ENCODE results near the gene INPP4B.
A peak's percentile ranks its signal among the peaks of the same experiment; 100 is the strongest.

The INPP4B gene

DNA sequence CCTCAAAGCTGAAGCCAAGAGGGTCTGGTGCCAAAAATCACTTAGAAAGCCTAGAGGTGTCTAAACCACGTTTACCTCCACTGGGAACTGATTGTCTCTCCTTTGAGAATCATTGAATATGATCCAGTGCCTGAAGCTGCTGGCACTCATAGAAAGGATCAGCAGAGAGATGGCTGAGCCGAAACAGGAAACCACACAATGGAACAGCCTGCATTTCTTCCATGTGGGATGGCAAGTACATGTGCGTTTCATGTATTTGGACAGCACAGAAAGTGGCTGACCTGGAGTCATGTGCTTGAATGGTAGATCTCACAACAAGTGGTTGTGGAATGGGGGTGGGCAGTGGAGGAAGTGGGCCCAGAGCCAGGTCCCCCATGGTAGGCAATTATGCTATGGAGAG lies 533.7 kb downstream of the INPP4B start:
- WGBS, 2 donors (ENCODE audit: extremely low coverage in 2 of 2, insufficient read length in 2 of 2, insufficient replicate concordance in 1 of 2), result no CpG with 5 or more reads among the region's 3 CpGs
- Histone ChIP-seq H3K4me1 (ENCODE audit: control insufficient read depth in 2 of 2, insufficient read depth in 1 of 2, low read depth in 1 of 2, low read length in 2 of 2) (no peaks in the 10 kb centered on the region), H4K8ac (ENCODE audit: low read depth, low read length) (no peak overlapping the region), H4K91ac (ENCODE audit: low read depth, low read length, poor library complexity) (no peak overlapping the region), H3K4ac (ENCODE audit: low read length) (no peak overlapping the region), H2AFZ (ENCODE audit: low read length) (no peak overlapping the region), H2BK5ac (ENCODE audit: low read length) (no peak overlapping the region), H3K4me3 (ENCODE audit: low read length in 2 of 2) (no peak overlapping the region), H3K36me3 (replicated peaks in 1 of 2; ENCODE audit: control insufficient read depth in 2 of 2, insufficient read depth in 2 of 2, low read length in 2 of 2) (peaks cover 0 to 2% of the 10 kb centered on the region in 2 donors), H2BK120ac (ENCODE audit: low read depth, low read length) (no peak overlapping the region), H3K79me1 (ENCODE audit: low read depth, low read length) (no peaks in the 10 kb centered on the region), H3K14ac (ENCODE audit: low read length) (no peak overlapping the region), H3K9ac (ENCODE audit: low read depth, low read length, poor library complexity) (no peak overlapping the region), H2AK5ac (ENCODE audit: low read depth, low read length) (no peak overlapping the region), H3K18ac (ENCODE audit: low read length) (no peak overlapping the region), H3K4me2 (ENCODE audit: insufficient read depth, low read length, poor library complexity, severe bottlenecking) (no peak overlapping the region), H3K23ac (ENCODE audit: low read depth, low read length, poor library complexity) (no peak overlapping the region), H2BK12ac (ENCODE audit: low read length) (peak overlapping the region; percentile 5), H3K9me3 (replicated peaks in 1 of 2; ENCODE audit: control insufficient read depth in 2 of 2, insufficient read depth in 1 of 2, low read depth in 1 of 2, low read length in 2 of 2) (no peaks in the 10 kb centered on the region), H3K27ac (replicated peaks; ENCODE audit: low read length) (no peak overlapping the region), H2BK15ac (ENCODE audit: low read length) (no peak overlapping the region), H3K27me3 (ENCODE audit: control insufficient read depth in 3 of 3, insufficient read depth in 3 of 3, low read depth in 1 of 3, low read length in 3 of 3) (no peaks in the 10 kb centered on the region)
- no peak for DNase-seq (ENCODE audit: low spot score)

DNA sequence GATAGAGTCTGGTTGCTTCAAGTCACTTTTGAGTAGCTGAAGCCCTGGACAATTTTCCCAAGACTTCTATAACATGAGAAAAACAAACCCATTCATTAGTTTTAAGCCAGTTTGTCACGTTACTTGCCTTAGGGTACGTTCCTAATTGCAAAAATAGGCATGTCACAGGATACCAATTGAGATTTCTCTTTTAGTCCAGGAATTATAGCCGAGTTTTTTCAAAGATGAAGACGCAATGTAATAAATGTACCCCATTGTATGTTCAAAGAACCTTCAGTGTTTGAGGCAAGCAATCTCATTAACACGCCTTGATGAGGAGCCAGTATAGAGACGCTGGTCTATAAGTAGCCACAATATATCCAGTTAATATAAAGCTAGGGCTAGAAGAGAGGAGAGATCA lies 534.2 kb downstream of the INPP4B start:
- H3K36me3 ChIP-seq (replicated peaks in 1 of 2; ENCODE audit: control insufficient read depth in 2 of 2, insufficient read depth in 2 of 2, low read length in 2 of 2), result peaks cover 0 to 2% of the 10 kb centered on the region in 2 donors
- H4K8ac ChIP-seq (ENCODE audit: low read depth, low read length), result no peak overlapping the region
- WGBS, 2 donors (ENCODE audit: extremely low coverage in 2 of 2, insufficient read length in 2 of 2, insufficient replicate concordance in 1 of 2), result no CpG with 5 or more reads among the region's 6 CpGs

DNA sequence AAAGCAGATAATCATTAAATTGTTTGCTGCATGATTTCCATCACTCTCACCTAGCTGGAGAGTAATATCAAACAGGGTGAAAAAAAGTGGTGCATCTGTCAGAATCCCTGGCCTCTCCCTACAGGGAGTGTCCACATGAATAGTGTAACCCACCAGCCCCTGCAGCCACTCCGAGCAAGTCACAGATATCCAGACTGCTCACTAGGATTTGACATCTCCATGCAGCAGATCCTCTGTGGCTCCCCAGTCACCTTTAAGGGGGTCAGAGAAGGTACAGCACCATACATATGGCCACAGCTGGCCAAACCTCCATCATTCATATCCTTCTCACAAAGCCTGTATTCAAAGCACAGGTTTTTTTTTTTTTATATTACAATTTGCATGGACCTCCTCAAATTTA lies 536.3 kb downstream of the INPP4B start:
- no peak overlapping the region for H3K4me2 ChIP-seq (ENCODE audit: insufficient read depth, low read length, poor library complexity, severe bottlenecking)
- no peak overlapping the region for H3K18ac ChIP-seq (ENCODE audit: low read length)
- no peak overlapping the region for H4K8ac ChIP-seq (ENCODE audit: low read depth, low read length)
- H2AK5ac ChIP-seq (ENCODE audit: low read depth, low read length), result no peak overlapping the region
- H2BK120ac ChIP-seq (ENCODE audit: low read depth, low read length), result no peak overlapping the region
- no peak overlapping the region for H3K23ac ChIP-seq (ENCODE audit: low read depth, low read length, poor library complexity)
- H3K14ac ChIP-seq (ENCODE audit: low read length), result no peak overlapping the region
- H3K9me3 ChIP-seq (replicated peaks in 1 of 2; ENCODE audit: control insufficient read depth in 2 of 2, insufficient read depth in 1 of 2, low read depth in 1 of 2, low read length in 2 of 2), result no peaks in the 10 kb centered on the region
- no peaks in the 10 kb centered on the region for H3K79me1 ChIP-seq (ENCODE audit: low read depth, low read length)
- no CpG with 5 or more reads among the region's 1 CpG for WGBS, 2 donors (ENCODE audit: extremely low coverage in 2 of 2, insufficient read length in 2 of 2, insufficient replicate concordance in 1 of 2)
- no peak overlapping the region for H3K4me3 ChIP-seq (ENCODE audit: low read length in 2 of 2)
- H3K27ac ChIP-seq (replicated peaks; ENCODE audit: low read length), result no peak overlapping the region
- no peak overlapping the region for H3K9ac ChIP-seq (ENCODE audit: low read depth, low read length, poor library complexity)
- H3K27me3 ChIP-seq (ENCODE audit: control insufficient read depth in 3 of 3, insufficient read depth in 3 of 3, low read depth in 1 of 3, low read length in 3 of 3), result no peaks in the 10 kb centered on the region
- no peak for DNase-seq (ENCODE audit: low spot score)
- no peaks in the 10 kb centered on the region for H3K4me1 ChIP-seq (ENCODE audit: control insufficient read depth in 2 of 2, insufficient read depth in 1 of 2, low read depth in 1 of 2, low read length in 2 of 2)
- no peak overlapping the region for H2BK5ac ChIP-seq (ENCODE audit: low read length)
- no peak overlapping the region for H3K4ac ChIP-seq (ENCODE audit: low read length)
- H2BK12ac ChIP-seq (ENCODE audit: low read length), result no peak overlapping the region
- H3K36me3 ChIP-seq (replicated peaks in 1 of 2; ENCODE audit: control insufficient read depth in 2 of 2, insufficient read depth in 2 of 2, low read length in 2 of 2), result peaks cover 0 to 2% of the 10 kb centered on the region in 2 donors
- no peak overlapping the region for H2AFZ ChIP-seq (ENCODE audit: low read length)
- no peak overlapping the region for H4K91ac ChIP-seq (ENCODE audit: low read depth, low read length, poor library complexity)
- no peak overlapping the region for H2BK15ac ChIP-seq (ENCODE audit: low read length)

More for the DNA sequence above, 534.2 kb downstream of the INPP4B start:
- Histone ChIP-seq H3K9me3 (replicated peaks in 1 of 2; ENCODE audit: control insufficient read depth in 2 of 2, insufficient read depth in 1 of 2, low read depth in 1 of 2, low read length in 2 of 2) (no peaks in the 10 kb centered on the region), H3K4ac (ENCODE audit: low read length) (no peak overlapping the region), H3K23ac (ENCODE audit: low read depth, low read length, poor library complexity) (no peak overlapping the region), H3K18ac (ENCODE audit: low read length) (no peak overlapping the region), H3K4me1 (ENCODE audit: control insufficient read depth in 2 of 2, insufficient read depth in 1 of 2, low read depth in 1 of 2, low read length in 2 of 2) (no peaks in the 10 kb centered on the region), H4K91ac (ENCODE audit: low read depth, low read length, poor library complexity) (no peak overlapping the region), H3K4me2 (ENCODE audit: insufficient read depth, low read length, poor library complexity, severe bottlenecking) (no peak overlapping the region), H3K27ac (replicated peaks; ENCODE audit: low read length) (no peak overlapping the region), H3K27me3 (ENCODE audit: control insufficient read depth in 3 of 3, insufficient read depth in 3 of 3, low read depth in 1 of 3, low read length in 3 of 3) (no peaks in the 10 kb centered on the region), H2BK120ac (ENCODE audit: low read depth, low read length) (no peak overlapping the region), H3K14ac (ENCODE audit: low read length) (no peak overlapping the region), H3K4me3 (ENCODE audit: low read length in 2 of 2) (no peak overlapping the region), H3K79me1 (ENCODE audit: low read depth, low read length) (no peaks in the 10 kb centered on the region), H2BK15ac (ENCODE audit: low read length) (no peak overlapping the region), H2AFZ (ENCODE audit: low read length) (no peak overlapping the region), H2AK5ac (ENCODE audit: low read depth, low read length) (no peak overlapping the region), H3K9ac (ENCODE audit: low read depth, low read length, poor library complexity) (no peak overlapping the region), H2BK12ac (ENCODE audit: low read length) (no peak overlapping the region), H2BK5ac (ENCODE audit: low read length) (no peak overlapping the region)
- DNase-seq (ENCODE audit: low spot score), result no peak

DNA sequence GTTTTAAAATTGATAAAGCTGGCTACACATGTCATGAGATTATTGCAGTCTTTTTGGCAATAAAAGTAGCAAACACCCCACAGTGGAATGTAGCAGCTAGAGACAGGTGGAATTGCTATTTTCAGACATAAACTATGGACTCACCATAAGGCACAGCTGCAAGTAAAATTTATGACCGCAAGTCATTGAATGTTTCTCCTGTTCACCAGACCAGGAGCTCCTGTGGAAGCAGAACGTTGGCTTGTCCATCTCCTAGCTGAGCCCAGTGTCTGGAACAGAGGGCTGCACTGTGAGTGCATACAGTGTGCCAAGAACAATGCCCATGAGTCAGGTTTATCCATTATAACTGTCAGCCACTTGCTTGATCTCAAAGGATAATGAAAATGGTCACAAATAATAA lies 538.2 kb downstream of the INPP4B start:
- no peak overlapping the region for H2AK5ac ChIP-seq (ENCODE audit: low read depth, low read length)
- H2AFZ ChIP-seq (ENCODE audit: low read length), result no peak overlapping the region
- H4K91ac ChIP-seq (ENCODE audit: low read depth, low read length, poor library complexity), result no peak overlapping the region
- no peak overlapping the region for H3K18ac ChIP-seq (ENCODE audit: low read length)
- H4K8ac ChIP-seq (ENCODE audit: low read depth, low read length), result no peak overlapping the region
- no peaks in the 10 kb centered on the region for H3K27me3 ChIP-seq (ENCODE audit: control insufficient read depth in 3 of 3, insufficient read depth in 3 of 3, low read depth in 1 of 3, low read length in 3 of 3)
- no peaks in the 10 kb centered on the region for H3K79me1 ChIP-seq (ENCODE audit: low read depth, low read length)
- peaks cover 0 to 2% of the 10 kb centered on the region in 2 donors for H3K36me3 ChIP-seq (replicated peaks in 1 of 2; ENCODE audit: control insufficient read depth in 2 of 2, insufficient read depth in 2 of 2, low read length in 2 of 2)
- no peak overlapping the region for H2BK15ac ChIP-seq (ENCODE audit: low read length)
- H2BK5ac ChIP-seq (ENCODE audit: low read length), result no peak overlapping the region
- no peak overlapping the region for H3K4me2 ChIP-seq (ENCODE audit: insufficient read depth, low read length, poor library complexity, severe bottlenecking)
- no CpG with 5 or more reads among the region's 2 CpGs for WGBS, 2 donors (ENCODE audit: extremely low coverage in 2 of 2, insufficient read length in 2 of 2, insufficient replicate concordance in 1 of 2)
- H3K9me3 ChIP-seq (replicated peaks in 1 of 2; ENCODE audit: control insufficient read depth in 2 of 2, insufficient read depth in 1 of 2, low read depth in 1 of 2, low read length in 2 of 2), result no peaks in the 10 kb centered on the region
- H3K9ac ChIP-seq (ENCODE audit: low read depth, low read length, poor library complexity), result no peak overlapping the region
- H3K27ac ChIP-seq (replicated peaks; ENCODE audit: low read length), result no peak overlapping the region
- H3K4ac ChIP-seq (ENCODE audit: low read length), result no peak overlapping the region
- no peak overlapping the region for H2BK12ac ChIP-seq (ENCODE audit: low read length)
- no peak for DNase-seq (ENCODE audit: low spot score)
- H3K14ac ChIP-seq (ENCODE audit: low read length), result no peak overlapping the region
- H3K4me1 ChIP-seq (ENCODE audit: control insufficient read depth in 2 of 2, insufficient read depth in 1 of 2, low read depth in 1 of 2, low read length in 2 of 2), result no peaks in the 10 kb centered on the region
- H3K4me3 ChIP-seq (ENCODE audit: low read length in 2 of 2), result no peak overlapping the region
- no peak overlapping the region for H2BK120ac ChIP-seq (ENCODE audit: low read depth, low read length)
- no peak overlapping the region for H3K23ac ChIP-seq (ENCODE audit: low read depth, low read length, poor library complexity)
